Glutamatergic neuron (in vitro differentiated cells): ENCODE data around the gene MYBPHL. TPM values are rescaled to one million over a fixed set of nuclear protein-coding genes. Genes with fewer than 3 reads are reported as not detected.

Source experiments
- DNase-seq: peaks from one replicate; pipeline ENCODE4 v3.0.0; 2022
- H3K27ac Mint-ChIP-seq: one replicate; pipeline ENCODE4 v1.8.0; 2020; ENCODE audit warnings: mild to moderate bottlenecking, mixed read lengths, inconsistent platforms; ENCODE audit not compliant: unreplicated experiment
- H3K27me3 Mint-ChIP-seq: one replicate; pipeline ENCODE4 v1.8.0; 2020; ENCODE audit warnings: mild to moderate bottlenecking, moderate library complexity, mixed read lengths, inconsistent platforms; ENCODE audit not compliant: unreplicated experiment
- H3K36me3 Mint-ChIP-seq: one replicate; pipeline ENCODE4 v1.8.0; 2020; ENCODE audit warnings: mild to moderate bottlenecking, mixed read lengths, inconsistent platforms; ENCODE audit not compliant: unreplicated experiment
- H3K4me1 Mint-ChIP-seq: one replicate; pipeline ENCODE4 v1.8.0; 2020; ENCODE audit warnings: mild to moderate bottlenecking, low read depth, mixed read lengths, inconsistent platforms; ENCODE audit not compliant: unreplicated experiment
- H3K4me3 Mint-ChIP-seq: one replicate; pipeline ENCODE4 v1.8.0; 2020; ENCODE audit warnings: mild to moderate bottlenecking, mixed read lengths, inconsistent platforms; ENCODE audit not compliant: unreplicated experiment
- H3K9me3 Mint-ChIP-seq: one replicate; pipeline ENCODE4 v1.8.0; 2020; ENCODE audit warnings: mild to moderate bottlenecking, moderate library complexity, mixed read lengths, inconsistent platforms; ENCODE audit not compliant: unreplicated experiment
- CTCF ChIP-seq: fragments of 200-600 bp; sonication (generic); IDR thresholded peaks from one replicate; pipeline ENCODE4 v1.5.0; 2021; ENCODE audit not compliant: partially characterized antibody, unreplicated experiment
- total RNA-seq: library from RNA; stranded (reverse); fragmentation: NEBNext Ultra II Directional; extraction: Animal tissue kit (Norgen Biotek cat#: 25700); gene quantifications from one replicate; pipeline ENCODE4 v1.2.1, GENCODE V29; 2021; ENCODE audit not compliant: unreplicated experiment

The MYBPHL gene
- total RNA-seq, 1 donor from 2014 or later, result 0.64 TPM

DNA sequence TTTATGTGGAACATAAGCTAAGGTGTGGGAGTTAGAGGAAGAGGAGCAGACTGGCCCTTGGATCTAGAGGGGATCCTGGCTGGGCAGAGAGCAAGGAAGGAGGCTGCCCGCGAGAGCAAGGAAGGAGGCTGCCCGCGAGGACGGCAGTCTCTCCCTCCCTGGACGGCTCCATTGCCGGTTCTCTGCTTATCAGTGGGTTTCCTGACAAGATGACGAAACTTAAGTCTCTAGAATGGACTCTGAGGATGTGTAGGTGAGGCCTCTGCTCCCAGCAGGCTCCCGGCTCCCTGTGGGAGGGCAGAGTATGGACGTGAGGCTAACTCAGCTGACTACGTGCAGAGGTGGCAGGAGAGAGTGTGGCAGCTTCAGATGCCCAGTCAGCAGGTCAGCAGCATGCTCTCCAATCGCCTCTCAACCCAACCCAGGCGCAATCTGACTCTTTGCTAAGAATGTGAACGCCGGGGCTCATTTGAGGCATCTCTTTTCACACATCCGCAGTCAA, 6.1 kb downstream of the MYBPHL start:
- Mint-ChIP-seq H3K36me3 (peaks cover 3% of the 10 kb centered on the region), H3K4me1 (peaks cover 23% of the 10 kb centered on the region), H3K27me3 (peaks cover under 1% of the 10 kb centered on the region), H3K27ac (no peak overlapping the region), H3K9me3 (peaks cover 6% of the 10 kb centered on the region), H3K4me3 (no peak overlapping the region)
- DNase-seq, result no peak
- TF ChIP-seq CTCF, result no peak

DNA sequence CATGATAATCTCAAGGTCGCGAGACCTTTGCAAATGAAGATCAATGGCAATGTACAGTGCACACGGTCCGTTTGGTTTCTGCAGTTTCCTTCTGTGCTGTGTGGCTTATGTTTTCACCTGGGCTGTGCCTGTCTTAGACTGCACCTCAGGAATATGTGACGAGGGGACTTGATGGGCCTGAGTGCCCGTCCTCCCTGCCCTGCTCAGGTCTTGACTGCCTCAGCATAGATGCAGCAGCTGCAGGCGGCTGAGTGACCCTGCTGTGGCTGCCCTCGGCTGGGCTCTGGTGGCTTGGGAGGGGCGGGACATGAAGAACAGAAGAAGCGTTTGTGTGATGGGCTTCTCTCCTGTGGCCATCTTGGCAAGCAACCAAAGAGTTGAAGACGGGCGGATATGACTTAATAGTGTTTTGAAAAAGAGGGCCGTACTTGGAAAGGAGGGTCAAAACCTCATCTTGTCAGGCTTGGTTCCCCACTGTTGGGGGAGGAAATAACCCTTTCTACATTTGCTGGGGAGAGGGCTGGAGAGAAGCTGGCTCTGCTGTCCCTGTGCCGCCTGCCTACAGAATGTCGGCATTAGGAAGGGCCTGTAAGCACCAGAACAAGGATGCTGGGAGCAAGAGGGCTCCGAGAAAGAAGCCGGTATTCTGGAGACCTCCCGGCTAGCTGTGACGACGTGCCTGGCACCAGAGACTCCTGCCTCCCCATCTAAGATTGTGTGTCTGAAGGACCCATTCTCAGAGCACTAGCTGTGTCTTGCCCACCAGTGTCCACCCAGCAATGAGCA, 7.1 kb downstream of the MYBPHL start:
- Mint-ChIP-seq H3K27me3 (no peaks in the 10 kb centered on the region), H3K9me3 (peaks cover 4% of the 10 kb centered on the region), H3K27ac (no peak overlapping the region), H3K36me3 (peaks cover 5% of the 10 kb centered on the region), H3K4me1 (peaks cover 24% of the 10 kb centered on the region), H3K4me3 (no peak overlapping the region)
- DNase-seq, result no peak
- no peak for TF ChIP-seq CTCF

DNA sequence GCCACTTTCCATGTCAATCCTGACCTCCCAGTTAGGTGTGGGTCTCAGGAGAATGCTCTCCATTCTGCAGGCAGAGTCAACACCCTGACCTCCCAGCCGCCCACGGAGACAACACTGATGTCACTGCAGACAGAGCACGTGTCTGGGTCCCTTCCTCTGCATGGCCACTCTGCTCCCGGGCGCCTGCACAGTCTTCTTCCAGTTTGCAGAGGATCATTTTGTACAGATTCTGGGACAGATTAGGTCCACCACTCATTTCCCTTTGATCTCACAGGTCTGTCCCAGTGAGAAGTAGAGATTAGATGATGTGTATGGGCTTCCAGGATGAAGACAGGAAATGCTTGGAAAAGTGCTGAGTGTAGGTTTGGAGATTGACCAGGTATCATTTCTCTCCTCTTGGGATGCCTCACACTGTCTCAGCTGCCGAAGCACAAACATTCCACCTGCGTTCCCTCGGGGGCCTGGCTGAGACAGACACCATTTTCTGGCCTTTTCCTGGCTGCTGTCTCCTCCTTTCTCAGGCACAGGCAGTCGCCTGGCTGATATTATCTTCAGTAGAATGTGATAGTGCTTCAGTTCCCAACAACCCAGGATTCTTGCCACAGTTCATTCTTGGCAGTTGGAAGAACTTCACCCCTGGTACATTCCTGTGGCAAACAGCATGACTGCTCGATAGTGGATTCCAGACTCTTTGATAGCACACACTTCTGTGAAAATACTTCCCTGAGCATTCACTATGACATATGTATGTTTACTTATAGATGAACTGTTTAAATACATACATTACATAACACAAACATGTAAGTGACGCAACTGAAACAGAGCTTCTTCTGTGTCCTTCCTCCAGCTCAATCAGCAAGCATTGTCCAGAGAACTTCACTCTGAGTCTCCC, 7.9 kb downstream of the MYBPHL start:
- Mint-ChIP-seq H3K9me3 (peaks cover 4% of the 10 kb centered on the region), H3K4me1 (peaks cover 24% of the 10 kb centered on the region), H3K36me3 (peaks cover 5% of the 10 kb centered on the region), H3K27me3 (no peaks in the 10 kb centered on the region), H3K4me3 (no peak overlapping the region), H3K27ac (no peak overlapping the region)
- no peak for DNase-seq
- no peak for TF ChIP-seq CTCF

- peaks cover 5% of the 10 kb centered on the region for H3K36me3 Mint-ChIP-seq
- H3K4me3 Mint-ChIP-seq, result no peak overlapping the region
- no peak for TF ChIP-seq CTCF
- DNase-seq, result no peak
- H3K4me1 Mint-ChIP-seq, result peaks cover 29% of the 10 kb centered on the region
- no peaks in the 10 kb centered on the region for H3K27me3 Mint-ChIP-seq
- H3K9me3 Mint-ChIP-seq, result peaks cover 4% of the 10 kb centered on the region
- H3K27ac Mint-ChIP-seq, result no peak overlapping the region
These were observed 10.0 kb downstream of the MYBPHL start for GRCh38 chr1:109296782-109297181.
